PFSK-1 (cell line): ENCODE data around the gene FAM169A.

Experiments
- FOXP2 ChIP-seq: optimal IDR thresholded peaks from 2 replicates; pipeline ENCODE3; 2011; ENCODE audit warnings: borderline replicate concordance, control low read depth, inconsistent platforms; ENCODE audit not compliant: insufficient read depth; ENCODE audit errors: extremely low read length, extremely low read depth
- POLR2AphosphoS5 ChIP-seq: IDR thresholded peaks from 2 replicates; pipeline ENCODE4 v1.6.1; 2012; ENCODE audit warnings: low read depth, mild to moderate bottlenecking, control low read depth, low read length, moderate library complexity
- REST ChIP-seq, 2 experiments: IDR thresholded peaks; 2 replicates each; pipeline versions ENCODE4 v1.6.1 to v1.8.0; 2011 to 2012; ENCODE audit warnings: low read depth in 2 of 2, low read length in 2 of 2, control low read depth in 1 of 2, inconsistent platforms in 1 of 2, mild to moderate bottlenecking in 1 of 2, moderate library complexity in 1 of 2; ENCODE audit not compliant: insufficient read depth in 1 of 2
- SIN3A ChIP-seq: IDR thresholded peaks from 2 replicates; pipeline ENCODE4 v1.6.1; 2012; ENCODE audit warnings: mild to moderate bottlenecking, low read length, moderate library complexity, borderline replicate concordance; ENCODE audit not compliant: insufficient read depth
- TAF1 ChIP-seq: IDR thresholded peaks from 2 replicates; pipeline ENCODE4 v1.6.1; 2012; ENCODE audit warnings: low read length, control low read depth, borderline replicate concordance; ENCODE audit not compliant: insufficient read depth

The FAM169A gene

DNA sequence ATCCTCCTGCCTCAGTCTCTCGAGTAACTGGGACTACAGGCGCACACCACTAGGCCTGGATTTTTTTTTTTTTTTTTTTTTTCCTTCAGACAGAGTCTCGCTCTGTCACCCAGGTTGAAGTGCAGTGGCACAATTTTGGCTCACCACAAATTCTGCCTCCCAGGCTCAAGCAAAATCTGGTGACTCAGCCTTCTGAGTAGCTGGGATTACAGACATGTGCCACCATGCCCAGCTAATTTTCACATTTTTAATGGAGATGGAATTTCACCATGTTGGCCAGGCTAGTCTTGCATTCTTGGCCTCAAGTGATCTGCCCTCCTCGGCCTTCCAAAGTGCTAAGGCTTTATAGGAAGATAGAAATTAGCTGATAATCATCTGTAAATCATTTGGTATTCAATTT is 55.3 kb downstream of the FAM169A start:
- TF ChIP-seq TAF1 (no peak), POLR2AphosphoS5 (no peak), REST (IDR thresholded peaks at IDR 0.05; ENCODE audit: insufficient read depth in 1 of 2, low read depth in 2 of 2, low read length in 2 of 2) (no peak), FOXP2 (no peak), SIN3A (no peak)

- TF ChIP-seq FOXP2, result no peak
- TF ChIP-seq TAF1, result no peak
- no peak for TF ChIP-seq SIN3A
- TF ChIP-seq POLR2AphosphoS5, result no peak
- TF ChIP-seq REST (IDR thresholded peaks at IDR 0.05; ENCODE audit: insufficient read depth in 1 of 2, low read depth in 2 of 2, low read length in 2 of 2), result no peak
Measured at GRCh38 chr5:74801941-74802340, 64.2 kb downstream of the FAM169A start.

GRCh38 chr5:74801197-74801596 is 65.0 kb downstream of the FAM169A start:
- TF ChIP-seq SIN3A (no peak), REST (IDR thresholded peaks at IDR 0.05; ENCODE audit: insufficient read depth in 1 of 2, low read depth in 2 of 2, low read length in 2 of 2) (no peak), TAF1 (no peak), POLR2AphosphoS5 (no peak), FOXP2 (no peak)

- TF ChIP-seq SIN3A (no peak), FOXP2 (no peak), POLR2AphosphoS5 (no peak), REST (IDR thresholded peaks at IDR 0.05; ENCODE audit: insufficient read depth in 1 of 2, low read depth in 2 of 2, low read length in 2 of 2) (no peak), TAF1 (no peak)
Measured at GRCh38 chr5:74798977-74799911, 66.9 kb downstream of the FAM169A start.
